HG02938 (cell line): ENCODE measurements around the gene RNF112.
"Not testable (repeated sequence)": the region's sequence is repeated elsewhere in the genome, so short reads cannot be mapped to it uniquely, and the experiment has no call there.

Experiments
- ATAC-seq: cut with Tn5 transposase; IDR thresholded peaks from one replicate; pipeline ENCODE4 v1.9.1; 2021; ENCODE audit warnings: mild to moderate bottlenecking, moderate library complexity; ENCODE audit not compliant: unreplicated experiment

Gene RNF112

GRCh38 chr17:19412510-19412909, 1.5 kb downstream of the RNF112 start:
- ATAC-seq, result no peak

- no peak for ATAC-seq
Observed at GRCh38 chr17:19412984-19413383, 2.0 kb downstream of the RNF112 start.

DNA sequence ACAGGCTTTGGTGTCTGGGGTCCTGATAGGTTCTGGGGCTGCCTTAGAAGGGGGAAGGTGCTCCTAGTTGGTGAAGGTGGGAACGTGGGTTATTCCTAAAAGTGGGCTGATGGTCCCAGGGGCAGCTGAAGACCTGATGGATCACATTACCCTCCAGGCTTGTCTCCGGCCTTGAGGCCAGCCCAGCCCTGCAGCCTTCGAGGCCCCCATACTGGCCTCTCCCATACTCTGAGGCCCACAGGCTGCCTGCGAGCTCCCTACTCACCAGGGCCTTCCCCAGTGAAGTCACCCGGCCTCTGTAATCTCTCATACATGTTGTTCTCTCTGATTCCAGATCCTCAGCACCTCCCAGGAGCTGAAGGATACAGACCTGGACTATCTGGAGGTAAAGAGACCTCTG, 2.7 kb downstream of the RNF112 start:
- no peak for ATAC-seq

DNA sequence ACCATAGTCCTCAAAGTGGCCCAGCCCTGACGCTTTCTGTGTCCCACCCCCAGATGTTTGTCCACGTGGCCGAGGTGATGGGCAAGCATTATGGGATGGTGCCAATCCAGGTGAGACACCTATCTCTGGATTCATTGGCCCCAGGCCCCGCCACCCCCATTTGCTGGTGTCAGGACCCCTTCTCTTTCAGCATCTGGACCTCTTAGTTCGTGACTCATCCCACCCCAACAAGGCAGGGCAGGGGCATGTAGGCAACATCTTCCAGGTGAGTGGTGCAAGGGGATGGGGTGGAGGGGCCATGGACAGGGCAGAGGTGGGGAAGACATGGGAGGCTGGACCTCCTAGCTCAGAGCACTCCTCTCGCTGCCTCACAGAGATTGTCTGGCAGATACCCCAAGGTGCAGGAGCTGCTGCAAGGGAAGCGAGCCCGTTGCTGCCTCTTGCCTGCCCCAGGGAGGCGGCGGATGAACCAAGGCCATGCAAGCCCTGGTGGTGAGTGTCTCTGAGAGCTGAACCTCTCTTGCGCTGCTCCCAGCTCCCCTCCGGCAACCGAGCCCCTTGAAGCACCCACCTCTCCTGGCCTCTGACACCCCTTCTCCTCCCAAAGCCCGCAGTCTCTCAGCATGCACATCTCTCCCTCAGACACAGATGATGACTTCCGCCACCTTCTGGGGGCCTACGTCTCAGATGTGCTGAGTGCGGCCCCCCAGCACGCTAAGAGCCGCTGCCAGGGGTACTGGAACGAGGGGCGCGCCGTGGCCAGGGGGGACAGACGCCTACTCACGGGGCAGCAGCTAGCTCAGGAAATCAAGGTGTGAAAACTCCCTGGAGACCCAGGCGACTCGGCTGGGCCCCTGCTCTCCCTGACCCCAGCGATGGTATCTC, 3.6 kb downstream of the RNF112 start:
- ATAC-seq, result no peak

GRCh38 chr17:19415311-19415710, 4.3 kb downstream of the RNF112 start:
- no peak for ATAC-seq

DNA sequence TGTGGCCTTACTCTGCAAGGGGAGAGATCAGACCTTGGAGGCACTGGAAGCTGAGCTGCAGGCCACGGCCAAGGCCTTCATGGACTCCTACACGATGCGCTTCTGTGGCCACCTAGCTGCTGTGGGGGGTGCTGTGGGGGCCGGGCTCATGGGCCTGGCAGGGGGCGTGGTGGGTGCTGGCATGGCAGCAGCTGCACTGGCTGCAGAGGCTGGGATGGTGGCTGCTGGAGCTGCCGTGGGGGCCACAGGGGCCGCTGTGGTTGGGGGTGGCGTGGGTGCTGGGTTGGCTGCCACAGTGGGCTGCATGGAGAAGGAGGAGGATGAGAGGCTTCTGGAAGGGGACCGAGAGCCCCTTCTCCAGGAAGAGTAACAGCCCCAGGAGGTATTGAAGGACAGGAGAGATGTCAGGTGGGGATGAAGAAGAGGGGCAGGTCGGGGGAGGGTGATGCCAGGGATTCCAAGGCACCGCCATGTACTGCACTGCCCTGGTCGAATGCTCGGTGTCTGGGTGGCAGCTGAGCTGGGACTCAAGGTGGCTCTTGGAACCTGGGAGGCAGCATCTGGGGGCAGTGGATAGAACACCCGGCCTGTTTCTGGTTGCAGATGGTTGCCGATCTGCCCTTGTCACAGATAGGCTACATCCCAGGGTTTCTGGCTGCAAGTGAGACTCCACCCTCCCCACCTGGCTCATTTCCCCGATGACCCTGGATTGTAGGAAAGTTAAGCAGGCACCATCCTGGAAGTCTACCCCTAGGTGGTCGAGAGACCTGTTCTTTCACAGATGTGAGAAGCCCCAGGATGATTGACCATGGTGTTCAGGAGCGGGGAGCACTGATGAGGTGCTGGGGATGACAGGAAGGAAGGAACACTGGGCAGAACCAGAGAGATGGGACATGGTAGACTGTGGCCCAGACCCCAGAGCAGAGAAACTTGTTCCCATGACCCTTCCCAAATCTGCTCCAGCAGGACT, 5.1 kb downstream of the RNF112 start:
- ATAC-seq, result no peak

DNA sequence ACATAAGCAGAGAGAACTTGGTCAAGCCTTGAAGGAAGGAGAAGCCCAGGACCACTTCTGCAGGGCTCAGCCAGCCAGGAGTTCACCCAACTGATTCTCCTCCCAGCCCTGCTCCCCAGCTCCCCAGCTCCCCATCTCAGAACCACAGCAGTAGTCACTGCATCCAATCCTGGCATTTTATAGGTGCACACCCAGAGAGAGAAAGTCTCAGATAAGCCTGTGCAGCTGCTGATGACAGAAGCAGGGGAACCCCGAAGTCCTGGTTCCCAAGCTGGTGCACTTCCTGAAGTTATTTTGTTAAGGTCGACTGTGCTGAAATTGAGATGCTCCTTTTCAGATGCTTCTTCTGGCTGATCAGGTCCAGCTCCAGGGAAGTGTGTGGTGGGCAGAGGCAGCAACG, 6.6 kb downstream of the RNF112 start:
- ATAC-seq, result no peak

DNA sequence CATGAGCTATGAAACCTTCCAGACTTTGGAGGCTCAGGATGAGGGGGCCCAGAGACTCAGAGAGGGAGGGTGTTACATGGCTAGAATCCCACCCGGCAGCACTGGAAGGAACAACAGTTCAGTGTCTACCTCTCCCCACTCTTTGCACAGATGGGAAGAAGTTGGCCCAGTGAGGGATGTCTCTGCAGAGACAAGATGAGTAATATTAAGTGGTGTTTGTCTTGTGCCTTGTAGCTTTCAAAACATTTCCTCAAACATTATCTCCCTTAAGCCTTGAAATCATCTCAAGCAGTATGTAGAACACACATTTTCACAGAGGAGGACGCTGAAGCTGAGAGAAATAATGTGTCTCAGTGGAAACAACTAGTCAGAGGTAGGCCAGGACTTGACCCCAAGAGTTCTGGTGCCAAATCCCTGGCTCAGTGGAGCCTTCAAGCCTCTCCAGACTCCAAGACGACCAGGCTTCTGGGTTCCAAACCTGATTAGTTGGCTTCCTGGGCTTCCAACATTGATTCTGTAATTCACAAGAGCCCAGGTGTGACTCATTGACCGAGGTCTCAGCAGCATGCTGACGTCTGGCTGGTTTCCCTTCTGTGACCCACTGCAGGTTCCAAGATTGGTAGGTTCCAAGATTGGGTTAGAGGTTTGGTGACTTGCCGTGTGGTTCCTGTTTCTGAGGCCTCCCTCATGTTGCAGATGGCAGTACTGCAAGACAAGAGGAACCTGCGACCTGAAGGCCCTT, 7.4 kb downstream of the RNF112 start:
- no peak for ATAC-seq

DNA sequence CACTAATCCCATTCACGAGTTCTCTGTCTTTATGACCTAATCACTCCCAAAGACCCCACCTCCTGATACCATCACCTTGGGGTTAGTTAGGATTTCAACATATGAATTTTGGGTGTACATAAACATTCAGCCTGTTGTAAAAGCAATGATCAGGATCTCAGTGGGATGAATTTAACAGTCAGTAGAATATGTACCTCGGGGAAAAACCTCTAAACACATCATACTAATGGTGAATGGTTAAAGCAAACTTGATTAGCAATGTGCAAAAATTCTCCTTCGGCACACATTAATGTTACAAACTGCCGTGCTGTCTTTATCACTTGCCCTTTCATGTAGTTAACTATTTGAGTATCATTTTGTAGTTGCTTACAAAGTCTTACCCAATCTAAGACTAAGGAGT, 10.2 kb downstream of the RNF112 start:
- ATAC-seq, result no peak

DNA sequence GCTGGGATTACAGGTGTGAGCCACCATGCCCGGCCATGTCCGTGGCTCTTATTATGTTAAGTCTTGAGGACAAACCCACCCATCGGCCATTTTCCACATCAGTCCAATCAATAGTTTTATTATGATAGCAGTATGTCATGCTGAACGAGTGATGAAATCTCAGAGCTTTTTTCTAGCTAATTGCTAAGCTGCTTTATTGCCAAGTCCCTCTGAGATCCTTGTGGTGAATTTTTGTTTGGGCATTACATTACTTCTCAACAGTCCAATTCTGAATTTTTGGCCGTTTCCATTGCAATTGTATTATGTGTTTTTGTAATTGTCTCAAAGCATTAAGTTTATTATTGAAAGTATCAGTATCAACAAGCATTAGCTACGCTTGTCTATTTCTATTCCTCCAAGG, 10.9 kb downstream of the RNF112 start:
- no peak for ATAC-seq

GRCh38 chr17:19424934-19425868, 14.2 kb downstream of the RNF112 start:
- no peak for ATAC-seq

DNA sequence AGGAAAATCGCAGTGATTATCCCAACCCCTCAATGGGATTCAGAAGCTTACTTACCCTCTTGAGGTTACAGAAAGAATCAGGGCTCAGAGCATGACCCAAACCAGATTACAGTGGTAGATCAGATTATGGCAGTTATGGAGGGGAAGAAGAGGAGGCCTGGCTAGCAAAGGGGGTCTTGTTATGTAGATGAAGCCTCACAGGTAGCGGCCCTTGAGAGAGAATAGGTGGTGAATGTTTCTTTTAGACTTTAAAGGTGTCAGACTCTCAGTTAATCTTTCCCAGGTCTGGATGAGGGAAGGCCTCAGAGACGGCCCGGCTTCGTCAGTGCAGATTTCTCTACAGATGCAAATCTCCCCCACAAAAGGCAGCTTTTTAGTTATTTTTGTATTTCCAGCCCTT, 15.6 kb downstream of the RNF112 start:
- no peak for ATAC-seq

DNA sequence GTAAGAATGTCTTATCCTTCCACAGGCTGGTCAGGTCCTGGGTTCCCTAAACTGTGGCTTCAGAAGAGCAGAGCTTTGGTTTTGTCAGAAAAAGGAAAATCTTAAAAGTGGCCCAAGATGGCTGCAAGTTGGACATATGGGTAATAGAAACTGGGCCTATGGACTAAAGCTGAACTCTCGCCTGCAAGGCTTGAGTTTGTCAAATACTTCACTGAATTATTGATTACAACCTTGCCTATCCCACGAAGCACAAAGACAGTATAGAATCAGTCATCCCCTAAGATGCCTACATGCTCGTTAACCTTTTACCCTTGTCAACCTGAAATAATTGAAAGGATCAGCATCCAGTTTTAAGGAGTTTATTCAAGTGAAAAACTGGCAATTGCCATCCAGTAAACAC, 20.7 kb downstream of the RNF112 start:
- ATAC-seq, result no peak

GRCh38 chr17:19433255-19433654, 22.2 kb downstream of the RNF112 start:
- ATAC-seq, result no peak

GRCh38 chr17:19433727-19434340, 22.8 kb downstream of the RNF112 start:
- no peak for ATAC-seq

DNA sequence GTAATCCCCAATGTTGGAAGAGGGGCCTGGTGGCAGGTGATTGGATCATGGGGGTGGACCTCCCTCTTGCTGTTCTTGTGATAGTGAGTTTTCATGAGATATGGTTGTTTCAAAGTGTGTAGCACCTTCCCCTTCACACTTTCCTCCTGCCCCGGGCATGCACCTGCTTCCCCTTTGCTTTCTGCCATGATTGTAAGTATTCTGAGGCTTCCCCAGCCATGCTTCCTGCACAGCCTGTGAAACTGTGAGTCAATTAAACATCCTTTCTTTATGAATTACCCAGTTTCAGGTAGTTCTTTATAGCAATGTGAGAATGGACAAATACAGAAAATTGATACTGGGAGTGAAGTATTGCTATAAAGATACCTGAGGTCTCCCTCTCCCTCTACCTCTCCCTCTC, 29.4 kb downstream of the RNF112 start:
- no peak for ATAC-seq

DNA sequence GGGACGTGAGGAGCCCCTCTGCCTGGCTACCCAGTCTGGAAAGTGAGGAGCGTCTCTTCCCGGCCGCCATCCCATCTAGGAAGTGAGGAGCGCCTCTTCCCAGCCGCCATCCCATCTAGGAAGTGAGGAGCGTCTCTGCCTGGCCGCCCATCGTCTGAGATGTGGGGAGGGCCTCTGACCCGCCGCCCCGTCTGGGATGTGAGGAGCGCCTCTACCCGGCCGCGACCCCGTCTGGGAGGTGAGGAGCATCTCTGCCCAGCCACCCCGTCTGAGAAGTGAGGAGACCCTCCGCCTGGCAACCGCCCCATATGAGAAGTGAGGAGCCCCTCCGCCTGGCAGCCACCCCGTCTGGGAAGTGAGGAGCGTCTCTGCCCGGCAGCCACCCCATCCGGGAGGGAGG, 30.3 kb downstream of the RNF112 start:
- ATAC-seq, result not testable (repeated sequence)

GRCh38 chr17:19442731-19443130, 31.7 kb downstream of the RNF112 start:
- ATAC-seq, result no peak

GRCh38 chr17:19443148-19443547, 32.1 kb downstream of the RNF112 start:
- no peak for ATAC-seq

DNA sequence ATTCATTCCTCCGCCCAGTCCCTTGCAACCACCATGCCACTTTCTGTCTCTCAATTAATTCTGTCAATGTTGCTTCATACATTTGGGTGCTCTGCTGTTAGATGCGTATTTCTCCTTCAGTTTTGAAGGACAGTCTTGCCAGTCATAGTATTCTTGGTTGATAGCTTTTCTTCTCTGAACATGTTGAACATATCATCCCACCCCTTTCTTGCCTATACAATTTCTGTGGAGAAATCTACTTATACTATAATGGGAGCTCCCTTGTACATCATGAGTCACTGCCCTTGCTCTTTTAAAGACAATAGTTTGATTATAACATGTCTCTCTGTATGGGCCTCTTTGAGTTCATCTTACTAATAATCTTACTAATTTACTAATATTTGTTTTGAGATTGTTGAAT, 34.1 kb downstream of the RNF112 start:
- no peak for ATAC-seq
